ELR (cell line): Measurements from ENCODE around the gene TSPAN19.

ENCODE experiments used
- DNase-seq: peaks from one replicate; pipeline ENCODE4 v3.0.0-alpha.2; 2015; ENCODE audit warnings: low read depth

Gene TSPAN19

DNA sequence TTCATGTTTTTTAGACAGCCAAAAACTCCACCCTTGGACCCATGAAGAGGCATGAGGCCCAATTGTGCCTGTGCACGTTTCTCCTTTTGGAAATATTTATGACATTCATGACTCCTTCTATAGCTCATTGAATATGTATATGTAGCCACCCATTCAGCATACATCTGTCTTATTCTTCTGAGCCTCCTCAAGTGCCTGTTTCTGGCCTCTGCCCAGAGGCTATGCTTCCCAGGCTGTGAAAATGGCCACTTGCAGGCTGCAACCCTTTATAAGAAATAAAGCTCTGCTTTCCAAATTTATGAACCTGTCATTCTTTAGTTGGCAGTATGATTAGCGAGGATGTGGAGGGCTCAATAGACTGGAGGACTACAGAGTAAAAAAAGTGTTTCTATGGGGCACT, 35.3 kb downstream of the TSPAN19 start:
- no peak for DNase-seq

DNA sequence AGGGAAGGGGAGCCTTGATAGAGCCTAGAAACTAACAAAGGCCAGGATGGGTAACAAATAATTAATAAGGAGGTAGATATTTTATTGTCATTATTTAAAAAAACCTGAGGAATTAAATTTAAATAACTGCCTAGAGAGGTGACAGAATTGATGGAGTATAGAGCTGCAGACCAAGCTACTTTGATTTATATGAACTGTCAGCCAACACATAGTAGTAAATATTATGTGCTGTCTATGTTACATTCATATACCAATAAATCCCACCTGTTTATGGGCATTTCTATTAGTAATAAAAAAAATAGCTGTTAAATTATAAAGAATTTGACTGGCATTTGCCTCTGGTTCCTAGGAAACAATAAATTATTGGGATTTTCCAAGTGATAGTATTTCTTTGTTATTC, 37.7 kb downstream of the TSPAN19 start:
- no peak for DNase-seq

DNA sequence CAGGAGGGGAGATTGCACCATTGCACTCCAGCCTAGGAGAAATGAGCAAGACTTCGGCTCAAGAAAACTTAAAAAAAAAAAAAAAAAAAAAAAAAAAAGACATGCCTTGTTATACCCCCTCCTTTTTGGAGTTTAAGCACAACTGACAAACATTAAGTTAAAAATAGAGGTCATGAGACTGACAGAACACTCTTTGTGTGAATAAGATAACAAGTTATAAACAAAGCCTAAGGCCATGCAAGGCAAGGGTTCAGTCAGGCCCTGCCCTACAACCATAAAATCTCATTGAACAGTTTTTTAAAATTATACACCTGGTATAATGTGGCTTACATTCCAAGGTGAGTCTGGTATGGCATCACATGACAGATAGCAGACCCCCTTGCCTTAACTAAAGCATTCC, 39.3 kb downstream of the TSPAN19 start:
- no peak for DNase-seq

DNA sequence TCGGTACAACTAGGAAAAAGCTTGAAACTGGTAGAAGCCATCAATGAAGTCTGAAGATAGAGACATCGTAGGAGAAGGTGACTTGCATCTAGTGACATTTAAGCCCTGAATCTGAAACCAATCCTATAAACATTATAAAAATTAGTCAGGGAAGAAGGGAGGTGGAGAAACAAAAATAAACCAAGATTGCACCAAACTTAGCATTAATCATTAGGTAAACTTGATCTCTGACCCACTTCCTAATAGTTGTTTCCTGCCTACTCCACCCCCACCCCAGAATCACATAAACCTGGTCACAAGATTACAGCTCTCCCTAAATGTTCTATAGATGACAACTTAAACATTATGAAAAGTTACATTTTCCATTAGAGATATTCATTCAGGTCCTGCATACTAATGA, 40.4 kb downstream of the TSPAN19 start:
- no peak for DNase-seq

DNA sequence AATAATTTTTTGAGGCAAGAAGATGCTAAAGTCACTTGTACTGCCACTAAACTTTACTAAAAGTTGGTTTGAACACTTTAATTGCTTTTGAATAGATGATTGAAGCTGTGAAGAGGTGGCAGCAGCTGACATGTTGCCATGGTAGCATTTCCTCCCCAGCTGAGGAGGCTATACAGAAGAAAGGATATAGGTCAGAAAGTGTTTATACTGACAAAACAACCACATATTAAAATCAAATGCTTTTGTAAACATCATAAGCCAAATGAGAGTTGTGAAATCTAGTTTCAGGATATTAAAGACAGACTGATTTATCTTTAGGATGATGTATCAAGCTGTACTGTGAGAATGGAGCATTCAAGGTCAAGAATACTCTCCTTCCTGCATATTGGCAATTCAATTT, 41.7 kb downstream of the TSPAN19 start:
- no peak for DNase-seq

DNA sequence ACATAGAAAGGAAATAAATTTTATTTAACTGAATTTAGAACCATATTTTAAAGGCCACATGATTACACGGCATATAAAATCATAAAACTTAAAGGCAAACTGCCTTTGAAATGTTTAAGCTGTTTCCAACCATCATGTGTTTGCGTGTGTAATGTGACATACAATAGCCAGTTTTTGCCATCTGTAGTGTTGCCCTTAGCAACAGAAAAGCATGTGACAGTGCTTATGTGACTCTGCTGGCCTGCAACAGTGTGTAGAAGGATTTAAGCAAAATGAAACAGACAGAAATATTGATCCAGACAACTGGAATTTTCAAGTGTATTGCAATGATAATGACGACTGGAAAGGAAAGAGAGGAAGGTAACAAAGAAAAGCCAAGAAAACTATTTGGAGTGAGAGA, 49.5 kb downstream of the TSPAN19 start:
- peak; percentile 32 for DNase-seq

DNA sequence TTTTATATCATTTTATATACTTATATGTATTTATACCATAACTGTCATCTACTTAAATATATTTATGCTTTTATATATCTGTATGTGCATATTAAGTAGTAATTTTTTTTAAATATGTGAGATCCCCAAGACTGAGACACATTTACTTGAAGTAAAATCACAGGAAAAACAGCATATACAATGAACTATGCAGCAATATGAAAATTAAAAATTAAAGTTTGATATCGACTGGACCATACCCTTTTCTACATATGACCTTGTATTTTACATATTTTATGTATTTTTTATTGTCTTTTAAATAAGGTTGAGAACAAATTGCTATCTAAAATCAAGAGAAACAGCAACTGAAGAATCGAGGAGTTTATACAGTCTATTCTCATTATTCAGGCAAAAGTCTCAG, 50.0 kb downstream of the TSPAN19 start:
- no peak for DNase-seq

DNA sequence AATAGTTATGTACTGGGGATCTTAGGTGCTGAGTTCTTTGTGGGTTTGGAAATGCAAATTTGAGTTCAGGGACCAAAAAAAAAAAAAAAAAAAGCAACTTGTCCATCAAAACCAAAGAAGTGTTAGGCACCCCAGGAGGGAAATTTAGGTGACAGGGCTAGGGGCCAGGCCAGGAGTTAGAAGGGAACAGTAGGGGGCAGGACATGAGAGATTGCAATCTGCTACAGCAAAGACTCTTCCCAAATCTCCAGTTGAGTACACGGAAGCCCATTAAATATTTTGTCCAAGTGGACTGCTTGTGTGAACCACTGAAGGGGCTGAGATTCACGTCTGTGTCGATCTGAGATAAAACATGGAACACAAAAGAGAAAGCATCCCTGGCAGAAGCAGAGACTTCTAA, 52.8 kb downstream of the TSPAN19 start:
- no peak for DNase-seq

DNA sequence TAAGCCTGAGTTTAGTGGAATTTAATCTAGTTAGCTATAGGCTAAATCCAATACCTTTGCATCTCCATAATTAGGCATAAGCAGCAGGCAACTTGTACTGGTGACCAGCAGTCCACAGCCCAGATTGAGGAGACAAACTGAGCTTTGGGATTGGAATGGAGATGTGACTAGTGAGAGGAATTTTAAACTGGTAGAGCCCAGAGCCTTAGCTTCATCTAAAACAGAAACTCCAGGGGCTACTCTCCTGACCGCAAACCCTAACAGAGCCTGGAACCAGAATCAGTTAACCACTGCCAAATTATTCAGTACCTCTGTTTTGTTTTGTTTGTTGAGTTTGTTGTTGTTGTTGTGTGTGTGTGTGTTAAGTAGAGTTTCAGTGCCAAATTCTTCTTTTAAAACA, 53.2 kb downstream of the TSPAN19 start:
- no peak for DNase-seq

DNA sequence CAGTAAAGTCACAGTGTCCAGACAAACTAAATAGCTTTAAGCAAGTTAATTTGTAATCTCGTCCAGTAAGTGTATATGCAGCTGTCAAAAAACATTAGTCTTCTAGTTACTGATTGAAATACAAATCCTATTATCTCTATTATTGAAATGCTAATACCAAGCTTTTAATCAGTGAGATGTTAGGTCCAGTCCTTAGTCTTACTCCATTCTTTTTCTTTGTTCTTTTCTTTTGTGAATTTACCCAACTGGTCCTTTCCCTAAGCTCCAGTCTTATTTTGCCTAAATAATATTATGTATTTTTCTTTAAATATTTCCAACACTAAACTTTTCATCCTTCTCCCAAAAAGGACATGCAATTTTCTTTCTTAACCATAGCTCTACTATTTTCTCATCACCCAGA, 57.2 kb downstream of the TSPAN19 start:
- no peak for DNase-seq

DNA sequence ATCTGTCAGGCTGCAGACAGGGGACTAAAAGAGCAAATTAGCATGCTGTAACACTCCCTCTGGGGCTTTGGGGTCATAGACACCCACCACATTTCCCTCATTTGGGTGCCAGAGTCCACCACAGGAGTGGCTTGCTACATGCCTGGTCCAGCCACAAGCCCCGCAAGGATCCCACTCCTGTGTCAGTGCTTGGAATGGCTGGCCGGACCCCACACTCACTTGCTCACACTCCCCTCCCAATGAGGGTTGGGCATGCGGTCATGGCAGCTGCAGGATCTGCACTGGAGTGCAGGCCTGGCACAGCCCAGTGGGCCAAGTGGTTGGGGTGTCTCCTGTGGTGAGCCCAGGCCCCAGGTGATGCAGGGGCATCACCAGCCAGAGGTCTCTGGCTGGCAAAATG, 59.9 kb downstream of the TSPAN19 start:
- DNase-seq = no peak

DNA sequence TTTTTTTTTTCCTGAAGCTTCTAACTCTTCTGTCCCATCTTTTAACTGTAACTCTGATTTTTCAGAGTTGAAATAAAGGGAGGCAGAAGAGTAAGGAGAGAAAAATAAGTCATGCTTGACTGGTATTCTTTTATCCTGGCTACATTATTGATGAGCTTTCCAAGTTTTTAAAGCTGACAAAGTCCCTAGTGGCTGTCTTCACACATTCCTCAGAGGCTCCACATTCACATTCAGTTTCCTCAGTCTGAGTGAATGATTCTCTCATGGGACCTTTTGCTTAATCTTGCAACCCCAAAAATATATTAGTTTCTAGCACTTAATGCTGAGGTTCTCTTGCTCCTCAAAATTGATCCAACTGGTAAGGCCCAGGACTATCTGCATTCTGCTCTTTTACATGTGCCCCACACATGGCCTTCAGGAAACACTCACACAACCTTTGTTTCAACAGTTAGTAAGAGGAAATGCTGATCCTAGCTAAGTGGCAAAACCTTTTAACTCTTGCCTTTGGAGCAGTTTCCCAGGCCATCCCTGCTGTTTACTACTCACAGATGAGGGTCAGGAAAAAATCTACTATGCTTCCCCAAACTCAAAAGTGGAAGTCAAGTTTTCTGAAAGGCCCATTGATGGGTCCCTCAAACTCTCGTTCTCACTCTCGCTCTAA, 61.8 kb downstream of the TSPAN19 start:
- no peak for DNase-seq

DNA sequence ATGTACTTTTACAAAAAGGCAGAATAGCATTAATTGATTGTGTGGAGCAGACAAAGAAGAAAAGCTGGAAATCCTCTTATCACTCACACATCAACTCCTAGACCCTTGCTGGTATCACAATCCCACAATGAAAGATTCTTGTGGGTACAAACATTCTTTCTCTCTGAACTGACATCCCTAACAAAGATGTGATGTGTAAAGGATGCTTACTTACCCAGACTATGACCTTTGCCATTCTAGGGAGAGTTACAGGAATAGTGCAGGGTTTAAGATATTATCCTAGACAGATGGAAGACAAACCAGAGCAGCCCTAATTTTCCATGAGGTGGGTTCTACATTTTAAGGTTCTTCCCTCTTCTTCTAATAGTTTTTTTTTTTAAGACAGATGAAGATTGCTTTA, 63.1 kb downstream of the TSPAN19 start:
- DNase-seq = no peak

DNA sequence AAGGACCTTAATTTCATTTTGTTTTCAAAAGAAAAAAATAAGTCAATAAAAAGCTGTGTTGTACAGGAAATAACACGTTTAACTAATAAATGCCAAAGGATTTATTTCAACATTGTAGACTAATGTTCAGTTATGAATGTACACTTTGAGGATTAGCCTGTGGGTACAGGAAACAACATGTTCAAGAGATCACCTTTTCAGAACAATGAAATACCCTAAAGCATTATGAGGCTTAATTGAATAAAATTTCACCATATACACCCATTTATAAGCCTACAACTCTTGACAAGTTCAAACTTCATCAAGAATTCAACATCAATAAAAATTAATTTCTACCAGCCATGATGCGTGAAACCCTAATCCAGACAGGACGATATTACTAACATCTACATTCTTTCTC, 66.9 kb downstream of the TSPAN19 start:
- DNase-seq = no peak
